HepG2 (cell line): Measurements from ENCODE around the gene FAM118A. TPM values are rescaled to one million over a fixed set of nuclear protein-coding genes. Genes with fewer than 3 reads are reported as not detected.

Experiments
- BORCS8-MEF2B ChIP-seq: sonication (generic); formaldehyde crosslinking; IDR thresholded peaks from 2 replicates; pipeline ENCODE4 v1.8.0; 2022; ENCODE audit warnings: mild to moderate bottlenecking, missing genetic modification reagents
- FOXM1 ChIP-seq: sonication (generic); formaldehyde crosslinking; IDR thresholded peaks from 2 replicates; pipeline ENCODE4 v1.5.0; 2020; ENCODE audit warnings: missing genetic modification reagents
- FOXP1 ChIP-seq, 2 experiments: fragments of 450-650 bp in 1 of 2; IDR thresholded peaks; 2 replicates each; pipeline ENCODE4 v1.6.1; 2017 to 2018; ENCODE audit warnings: antibody characterized with exemption in 1 of 2
- HNRNPK ChIP-seq: fragments of 200-400 bp; formaldehyde crosslinking; IDR thresholded peaks from 2 replicates; pipeline ENCODE4 v1.6.1; 2018; ENCODE audit warnings: low read length, low read depth, moderate library complexity, mild to moderate bottlenecking; ENCODE audit not compliant: poor library complexity, severe bottlenecking
- NONO ChIP-seq, 2 experiments: fragments of 450-650 bp in 1 of 2; sonication (generic) in 1 of 2; formaldehyde crosslinking in 1 of 2; IDR thresholded peaks in 1 of 2; conservative IDR thresholded peaks in 1 of 2; 2 replicates each; pipeline versions ENCODE4 v1.6.1 to v1.8.0; 2017 to 2022; ENCODE audit warnings: mild to moderate bottlenecking in 1 of 2, missing genetic modification reagents in 1 of 2, moderate library complexity in 1 of 2
- PHF8 ChIP-seq: sonication (generic); formaldehyde crosslinking; IDR thresholded peaks from 2 replicates; pipeline ENCODE4 v1.5.0; 2020; ENCODE audit warnings: missing genetic modification reagents
- PITX1 ChIP-seq: sonication (generic); formaldehyde crosslinking; IDR thresholded peaks from 2 replicates; pipeline ENCODE4 v1.5.1; 2020; ENCODE audit warnings: mild to moderate bottlenecking, missing genetic modification reagents
- SKI ChIP-seq: fragments of 450-650 bp; IDR thresholded peaks from one replicate; pipeline ENCODE4 v1.6.1; 2018; ENCODE audit warnings: mild to moderate bottlenecking; ENCODE audit not compliant: partially characterized antibody
- SP1 ChIP-seq, 2 experiments: fragments of 450-650 bp in 1 of 2; sonication (generic) in 1 of 2; formaldehyde crosslinking in 1 of 2; IDR thresholded peaks; 2 replicates each; pipeline versions ENCODE4 v1.4.0 to v1.6.1; 2016 to 2020; ENCODE audit warnings: missing genetic modification reagents in 1 of 2
- STAG1 ChIP-seq: sonication (generic); formaldehyde crosslinking; IDR thresholded peaks from 2 replicates; pipeline ENCODE4 v1.4.0; 2020; ENCODE audit warnings: missing genetic modification reagents
- ZFP90 ChIP-seq: sonication (generic); formaldehyde crosslinking; IDR thresholded peaks from 2 replicates; pipeline ENCODE4 v1.8.0; 2022; ENCODE audit warnings: missing genetic modification reagents, mild to moderate bottlenecking, inconsistent platforms, borderline replicate concordance
- ZMYM2 ChIP-seq: sonication (generic); formaldehyde crosslinking; IDR thresholded peaks from 2 replicates; pipeline ENCODE4 v1.8.0; 2022; ENCODE audit warnings: mild to moderate bottlenecking, missing genetic modification reagents
- ZNF296 ChIP-seq: sonication (generic); formaldehyde crosslinking; conservative IDR thresholded peaks from 2 replicates; pipeline ENCODE4 v1.5.0; 2020; ENCODE audit warnings: mild to moderate bottlenecking, missing genetic modification reagents
- ZNF350 ChIP-seq: sonication (generic); formaldehyde crosslinking; IDR thresholded peaks from 2 replicates; pipeline ENCODE4 v1.4.0; 2020; ENCODE audit warnings: mild to moderate bottlenecking, low read depth, missing genetic modification reagents, borderline replicate concordance
- ZNF430 ChIP-seq: sonication (generic); formaldehyde crosslinking; IDR thresholded peaks from 2 replicates; pipeline ENCODE4 v1.9.0; 2021; ENCODE audit warnings: mild to moderate bottlenecking, missing genetic modification reagents
- ZNF543 ChIP-seq: sonication (generic); formaldehyde crosslinking; IDR thresholded peaks from 2 replicates; pipeline ENCODE4 v1.4.0; 2020; ENCODE audit warnings: mild to moderate bottlenecking, missing genetic modification reagents
- ZNF546 ChIP-seq: sonication (generic); formaldehyde crosslinking; conservative IDR thresholded peaks from 2 replicates; pipeline ENCODE4 v1.8.1; 2023; ENCODE audit warnings: mild to moderate bottlenecking, missing genetic modification reagents
- ZNF687 ChIP-seq: sonication (generic); formaldehyde crosslinking; IDR thresholded peaks from 2 replicates; pipeline ENCODE4 v1.5.1; 2020; ENCODE audit warnings: mild to moderate bottlenecking, missing genetic modification reagents, moderate library complexity
- ZNF724P ChIP-seq: sonication (generic); formaldehyde crosslinking; IDR thresholded peaks from 2 replicates; pipeline ENCODE4 v1.8.0; 2022; ENCODE audit warnings: missing genetic modification reagents, borderline replicate concordance
- polyA plus RNA-seq, 8 experiments: library from polyadenylated mRNA; depleted of rRNA in 3 of 8; stranded (reverse) in 7 of 8; unstranded in 1 of 8; fragments of >200 nt; fragmentation: Illumina TruSeq in 4 of 8; extraction: Trizol in 4 of 8; gene quantifications; 2 replicates each; pipeline versions ENCODE4 v1.2.1 to v1.2.3, GENCODE V29; 2011 to 2016; ENCODE audit warnings: low read depth in 4 of 8, missing spikeins in 1 of 8, mixed read lengths in 1 of 8; ENCODE audit not compliant: insufficient read depth in 1 of 8
- total RNA-seq, 5 experiments: library from RNA; depleted of rRNA; stranded (reverse); fragments of >200 nt; fragmentation: Illumina TruSeq; extraction: Trizol; gene quantifications; 2 replicates each; pipeline ENCODE4 v1.2.3, GENCODE V29; 2016; ENCODE audit warnings: low read depth in 1 of 5
- TF ChIP-seq, protein P1 (sequence below): IDR thresholded peaks from 2 replicates; pipeline ENCODE4 v1.6.1; 2016; ENCODE audit warnings: mild to moderate bottlenecking, missing biosample characterization, missing genetic modification reagents
- TF ChIP-seq, protein P2 (sequence below): sonication (generic); formaldehyde crosslinking; IDR thresholded peaks from 2 replicates; pipeline ENCODE4; 2020; ENCODE audit warnings: missing genetic modification reagents, mild to moderate bottlenecking, borderline replicate concordance
- TF ChIP-seq, protein P3 (sequence below): sonication (generic); formaldehyde crosslinking; IDR thresholded peaks from 2 replicates; pipeline ENCODE4 v1.8.0; 2022; ENCODE audit warnings: mild to moderate bottlenecking, missing genetic modification reagents

Gene FAM118A
- total and polyA plus RNA-seq, 2 of the 13 experiments (the other 11 are each of a cell fraction or from before 2014, with no cell fraction given): 36.7 to 48.2 TPM

GRCh38 chr22:45272498-45272897, 37.2 kb upstream of the FAM118A start (continued):
- TF ChIP-seq, protein P1, sequence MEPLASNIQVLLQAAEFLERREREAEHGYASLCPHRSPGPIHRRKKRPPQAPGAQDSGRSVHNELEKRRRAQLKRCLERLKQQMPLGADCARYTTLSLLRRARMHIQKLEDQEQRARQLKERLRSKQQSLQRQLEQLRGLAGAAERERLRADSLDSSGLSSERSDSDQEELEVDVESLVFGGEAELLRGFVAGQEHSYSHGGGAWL: no peak
- TF ChIP-seq ZMYM2 (CRISPR knock-in tag) (no peak), ZNF296 (CRISPR knock-in tag) (no peak), NONO (IDR thresholded peaks at IDR 0.05) (no peak), NONO (CRISPR knock-in tag; conservative IDR thresholded peaks at IDR 0.05) (no peak; the same call in 1 of the 2 replicates), ZNF350 (CRISPR knock-in tag) (no peak; the same call in 1 of the 2 replicates), ZFP90 (0 out of 2 replicates have a peak, but pooled peaks have one; percentile 37), SP1 (IDR thresholded peaks at IDR 0.05) (no peak), SP1 (CRISPR knock-in tag; IDR thresholded peaks at IDR 0.05) (no peak), ZNF546 (CRISPR knock-in tag) (no peak), HNRNPK (no peak), ZNF724P (CRISPR knock-in tag) (no peak), ZNF543 (no peak), BORCS8-MEF2B (CRISPR knock-in tag) (0 out of 2 replicates have a peak, but pooled peaks have one; percentile 30), PHF8 (CRISPR knock-in tag) (peak; percentile 11; the same call in 1 of the 2 replicates), ZNF687 (peak; percentile 83), FOXP1 (IDR thresholded peaks at IDR 0.05) (no peak), FOXP1 (CRISPR knock-in tag; IDR thresholded peaks at IDR 0.05) (no peak), PITX1 (CRISPR knock-in tag) (peak; percentile 68), SKI (peak; percentile 25), STAG1 (CRISPR knock-in tag) (peak; percentile 38), ZNF430 (CRISPR knock-in tag) (no peak), FOXM1 (no peak)
- TF ChIP-seq, protein P2, sequence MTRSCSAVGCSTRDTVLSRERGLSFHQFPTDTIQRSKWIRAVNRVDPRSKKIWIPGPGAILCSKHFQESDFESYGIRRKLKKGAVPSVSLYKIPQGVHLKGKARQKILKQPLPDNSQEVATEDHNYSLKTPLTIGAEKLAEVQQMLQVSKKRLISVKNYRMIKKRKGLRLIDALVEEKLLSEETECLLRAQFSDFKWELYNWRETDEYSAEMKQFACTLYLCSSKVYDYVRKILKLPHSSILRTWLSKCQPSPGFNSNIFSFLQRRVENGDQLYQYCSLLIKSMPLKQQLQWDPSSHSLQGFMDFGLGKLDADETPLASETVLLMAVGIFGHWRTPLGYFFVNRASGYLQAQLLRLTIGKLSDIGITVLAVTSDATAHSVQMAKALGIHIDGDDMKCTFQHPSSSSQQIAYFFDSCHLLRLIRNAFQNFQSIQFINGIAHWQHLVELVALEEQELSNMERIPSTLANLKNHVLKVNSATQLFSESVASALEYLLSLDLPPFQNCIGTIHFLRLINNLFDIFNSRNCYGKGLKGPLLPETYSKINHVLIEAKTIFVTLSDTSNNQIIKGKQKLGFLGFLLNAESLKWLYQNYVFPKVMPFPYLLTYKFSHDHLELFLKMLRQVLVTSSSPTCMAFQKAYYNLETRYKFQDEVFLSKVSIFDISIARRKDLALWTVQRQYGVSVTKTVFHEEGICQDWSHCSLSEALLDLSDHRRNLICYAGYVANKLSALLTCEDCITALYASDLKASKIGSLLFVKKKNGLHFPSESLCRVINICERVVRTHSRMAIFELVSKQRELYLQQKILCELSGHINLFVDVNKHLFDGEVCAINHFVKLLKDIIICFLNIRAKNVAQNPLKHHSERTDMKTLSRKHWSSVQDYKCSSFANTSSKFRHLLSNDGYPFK: no peak; the same call in 1 of the 2 replicates
- TF ChIP-seq, protein P3, sequence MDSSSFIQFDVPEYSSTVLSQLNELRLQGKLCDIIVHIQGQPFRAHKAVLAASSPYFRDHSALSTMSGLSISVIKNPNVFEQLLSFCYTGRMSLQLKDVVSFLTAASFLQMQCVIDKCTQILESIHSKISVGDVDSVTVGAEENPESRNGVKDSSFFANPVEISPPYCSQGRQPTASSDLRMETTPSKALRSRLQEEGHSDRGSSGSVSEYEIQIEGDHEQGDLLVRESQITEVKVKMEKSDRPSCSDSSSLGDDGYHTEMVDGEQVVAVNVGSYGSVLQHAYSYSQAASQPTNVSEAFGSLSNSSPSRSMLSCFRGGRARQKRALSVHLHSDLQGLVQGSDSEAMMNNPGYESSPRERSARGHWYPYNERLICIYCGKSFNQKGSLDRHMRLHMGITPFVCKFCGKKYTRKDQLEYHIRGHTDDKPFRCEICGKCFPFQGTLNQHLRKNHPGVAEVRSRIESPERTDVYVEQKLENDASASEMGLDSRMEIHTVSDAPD (CRISPR knock-in tag): peak; percentile 77; the same call in 1 of the 2 replicates
